Smooth muscle cell (in vitro differentiated cells): ENCODE results near the gene RNF151. TPM values are rescaled to one million over a fixed set of nuclear protein-coding genes. Genes with fewer than 3 reads are reported as not detected.
"Not testable (repeated sequence)": the region's sequence is repeated elsewhere in the genome, so short reads cannot be mapped to it uniquely, and the experiment has no call there.

Experiments
- DNase-seq: peaks from one replicate; lab custom pipeline; 2025; ENCODE audit not compliant: unreplicated experiment; lab: John Stamatoyannopoulos, UW
- H2AFZ ChIP-seq: fragments of 200-600 bp; sonication (generic); 2 replicates; pipeline ENCODE4 v1.6.0; 2016; ENCODE audit warnings: antibody characterized with exemption, low read depth, mild to moderate bottlenecking
- H3F3A ChIP-seq: fragments of 200-600 bp; sonication (generic); 2 replicates; pipeline ENCODE4 v1.6.0; 2017; ENCODE audit warnings: antibody characterized with exemption, low read depth
- H3K27ac ChIP-seq: fragments of 200-600 bp; sonication (generic); 2 replicates; pipeline ENCODE4 v1.5.1; 2016; ENCODE audit warnings: low read depth, mild to moderate bottlenecking
- H3K27me3 ChIP-seq: fragments of 200-600 bp; sonication (generic); 2 replicates; pipeline ENCODE4 v1.6.1; 2016; ENCODE audit warnings: low read depth, mild to moderate bottlenecking
- H3K36me3 ChIP-seq: fragments of 200-600 bp; sonication (generic); 2 replicates; pipeline ENCODE4 v1.5.1; 2016; ENCODE audit warnings: low read depth
- H3K4me1 ChIP-seq: fragments of 200-600 bp; sonication (generic); 2 replicates; pipeline ENCODE4 v1.5.1; 2016; ENCODE audit warnings: low read depth
- H3K4me2 ChIP-seq: fragments of 200-600 bp; sonication (generic); 2 replicates; pipeline ENCODE4 v1.6.0; 2016; ENCODE audit warnings: mild to moderate bottlenecking
- H3K4me3 ChIP-seq: fragments of 200-600 bp; sonication (generic); 2 replicates; pipeline ENCODE4 v1.5.1; 2016; ENCODE audit warnings: mild to moderate bottlenecking
- H3K79me2 ChIP-seq: fragments of 200-600 bp; sonication (generic); 2 replicates; pipeline ENCODE4 v1.6.0; 2016; ENCODE audit warnings: low read depth, mild to moderate bottlenecking
- H3K9ac ChIP-seq: fragments of 200-600 bp; sonication (generic); 2 replicates; pipeline ENCODE4 v1.6.0; 2016; ENCODE audit warnings: low read depth
- H3K9me3 ChIP-seq: fragments of 200-600 bp; sonication (generic); replicated peaks from 2 replicates; pipeline ENCODE4 v1.5.1; 2016; ENCODE audit warnings: low read depth
- H4K20me1 ChIP-seq: fragments of 200-600 bp; sonication (generic); 2 replicates; pipeline ENCODE4 v1.6.0; 2016; ENCODE audit warnings: low read depth
- WGBS: methylation state at CpG from one replicate; pipeline ENCODE4 v1.1.7; 2016; ENCODE audit warnings: low lambda C conversion rate; 5-methylcytosine and 5-hydroxymethylcytosine counted together
- polyA plus RNA-seq: library from polyadenylated mRNA; unstranded; fragments of >200 nt; fragmentation: Nextera tagmentation; extraction: Ambion mirVana; gene quantifications from 2 replicates; pipeline ENCODE4 v1.2.1, GENCODE V29; 2016
- total RNA-seq: library from RNA; depleted of rRNA; stranded (reverse); fragments of >200 nt; gene quantifications from 2 replicates; pipeline ENCODE4 v1.2.3, GENCODE V29; 2014
- TF ChIP-seq, protein P1 (sequence below): fragments of 200-600 bp; sonication (generic); IDR thresholded peaks from 2 replicates; pipeline ENCODE4 v1.5.1; 2017; ENCODE audit warnings: borderline replicate concordance, mild to moderate bottlenecking, antibody characterized with exemption; ENCODE audit not compliant: insufficient read depth, poor library complexity, severe bottlenecking

RNF151 gene
- total and polyA plus RNA-seq, 2 experiments from 2014 or later, result not detected

DNA sequence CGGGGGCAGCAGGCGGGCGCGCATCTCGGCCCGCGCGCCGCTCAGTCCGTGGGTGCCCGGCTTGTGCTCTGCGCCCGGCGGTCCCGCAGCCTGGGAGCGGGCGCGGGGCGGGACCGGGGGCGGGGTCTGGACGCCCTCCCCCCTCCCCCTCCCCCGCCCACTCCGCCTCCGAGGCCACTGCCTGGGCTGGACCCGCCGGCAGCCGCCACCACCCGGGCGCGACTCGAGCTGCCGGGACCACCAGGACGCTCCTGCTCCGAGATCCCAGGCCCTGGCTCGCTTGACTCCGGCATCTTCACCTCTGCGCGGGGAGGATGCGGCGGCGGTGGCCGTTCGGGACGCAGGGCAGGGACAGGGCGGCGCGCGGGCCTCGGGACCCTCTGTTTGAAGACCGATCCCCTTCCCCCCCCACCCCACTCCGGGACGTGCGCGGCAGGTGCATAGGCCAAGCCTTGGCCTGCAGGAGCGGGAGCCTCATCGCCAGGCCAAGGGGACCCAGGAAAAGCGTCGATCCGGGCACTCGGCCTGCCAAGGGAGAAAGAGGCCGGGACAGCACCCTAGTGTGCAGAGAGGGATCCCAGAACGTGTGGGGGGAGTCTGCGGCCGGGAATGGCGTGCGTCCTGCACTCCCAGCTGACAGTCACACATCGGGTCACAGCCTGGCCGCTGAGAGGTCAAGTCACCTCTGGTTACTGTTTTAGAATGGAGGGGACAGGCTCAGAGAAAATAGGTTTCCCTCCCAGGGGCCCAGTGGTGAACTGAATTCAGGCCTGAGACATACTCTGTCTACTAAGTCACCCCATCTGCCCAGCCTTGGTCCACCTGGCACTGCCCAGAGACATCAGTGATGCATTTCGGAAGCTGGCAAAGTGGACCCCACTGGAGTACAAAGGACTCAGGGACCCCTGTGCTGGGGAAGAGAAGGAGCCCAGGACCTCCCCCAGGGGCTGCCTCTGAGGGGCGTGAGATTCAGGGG is 48.0 kb upstream of the RNF151 start, which contains the start of gene HS3ST6:
Gene HS3ST6 (minus strand): TSS at position 65 of the 976 bp plus-strand sequence. CDS start 92 bp downstream, outside the sequence.
- no peak for DNase-seq
- Histone ChIP-seq H3K36me3 (no peaks in the 10 kb centered on the region), H2AFZ (no peak within 1 kb of the TSS), H3K27ac (no peak within 1 kb of the TSS), H3K9me3 (no peaks in the 10 kb centered on the region), H3K4me1 (peaks cover 10% of the 10 kb centered on the region), H3F3A (no peaks in the 10 kb centered on the region), H3K4me2 (peak within 1 kb of the TSS; percentile 67), H3K27me3 (peaks cover 50% of the 10 kb centered on the region), H3K79me2 (no peaks in the 10 kb centered on the region), H3K9ac (no peak within 1 kb of the TSS), H3K4me3 (no peak within 1 kb of the TSS), H4K20me1 (no peaks in the 10 kb centered on the region)
- TF ChIP-seq, protein P1, sequence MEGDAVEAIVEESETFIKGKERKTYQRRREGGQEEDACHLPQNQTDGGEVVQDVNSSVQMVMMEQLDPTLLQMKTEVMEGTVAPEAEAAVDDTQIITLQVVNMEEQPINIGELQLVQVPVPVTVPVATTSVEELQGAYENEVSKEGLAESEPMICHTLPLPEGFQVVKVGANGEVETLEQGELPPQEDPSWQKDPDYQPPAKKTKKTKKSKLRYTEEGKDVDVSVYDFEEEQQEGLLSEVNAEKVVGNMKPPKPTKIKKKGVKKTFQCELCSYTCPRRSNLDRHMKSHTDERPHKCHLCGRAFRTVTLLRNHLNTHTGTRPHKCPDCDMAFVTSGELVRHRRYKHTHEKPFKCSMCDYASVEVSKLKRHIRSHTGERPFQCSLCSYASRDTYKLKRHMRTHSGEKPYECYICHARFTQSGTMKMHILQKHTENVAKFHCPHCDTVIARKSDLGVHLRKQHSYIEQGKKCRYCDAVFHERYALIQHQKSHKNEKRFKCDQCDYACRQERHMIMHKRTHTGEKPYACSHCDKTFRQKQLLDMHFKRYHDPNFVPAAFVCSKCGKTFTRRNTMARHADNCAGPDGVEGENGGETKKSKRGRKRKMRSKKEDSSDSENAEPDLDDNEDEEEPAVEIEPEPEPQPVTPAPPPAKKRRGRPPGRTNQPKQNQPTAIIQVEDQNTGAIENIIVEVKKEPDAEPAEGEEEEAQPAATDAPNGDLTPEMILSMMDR, result no peak
- 28% methylated on average over 34 of the region's 71 CpGs for WGBS

DNA sequence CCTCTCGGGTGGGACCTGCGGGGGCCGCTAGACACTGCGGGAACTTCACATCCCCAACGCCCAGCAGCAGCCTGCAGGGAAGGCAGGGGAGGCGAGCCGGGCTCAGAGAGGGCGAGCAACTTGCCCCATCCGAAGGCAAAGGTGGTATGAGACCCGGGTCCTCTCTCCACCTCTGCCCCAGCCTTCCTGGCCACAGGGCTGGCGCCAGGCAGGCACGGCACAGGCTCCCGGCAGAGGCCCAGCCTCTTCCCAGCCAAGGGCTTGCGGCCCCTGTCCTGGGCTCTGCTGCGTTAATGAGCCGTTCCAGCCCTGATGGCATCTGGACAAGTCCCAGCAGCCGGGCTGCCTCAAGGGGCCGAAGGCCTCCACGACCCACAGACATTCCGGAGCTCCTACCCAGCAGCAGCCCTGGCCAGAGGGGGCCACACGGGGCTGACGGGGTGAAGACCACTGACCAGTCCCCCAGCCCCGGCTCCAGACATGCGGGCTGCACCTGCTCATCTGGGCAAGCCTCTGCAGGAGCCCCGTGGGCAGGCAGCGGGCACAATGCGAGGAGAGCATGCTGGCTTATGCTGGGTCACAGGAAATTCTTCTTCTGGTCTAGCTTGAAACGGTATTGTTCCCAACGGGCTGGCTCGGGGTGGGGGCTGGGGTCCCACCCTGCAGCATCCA is 47.2 kb upstream of the RNF151 start:
- Histone ChIP-seq H3K9ac (no peak overlapping the region), H3K79me2 (no peaks in the 10 kb centered on the region), H3K27ac (no peak overlapping the region), H3K4me3 (no peak overlapping the region), H3K4me1 (peaks cover 14% of the 10 kb centered on the region), H2AFZ (no peak overlapping the region), H3F3A (no peaks in the 10 kb centered on the region), H3K27me3 (peaks cover 50% of the 10 kb centered on the region), H3K9me3 (no peaks in the 10 kb centered on the region), H3K36me3 (no peaks in the 10 kb centered on the region), H4K20me1 (no peaks in the 10 kb centered on the region), H3K4me2 (no peak overlapping the region)
- TF ChIP-seq, protein P1, result no peak
- no peak for DNase-seq
- WGBS, result 64% methylated on average over 27 of the region's 30 CpGs

DNA sequence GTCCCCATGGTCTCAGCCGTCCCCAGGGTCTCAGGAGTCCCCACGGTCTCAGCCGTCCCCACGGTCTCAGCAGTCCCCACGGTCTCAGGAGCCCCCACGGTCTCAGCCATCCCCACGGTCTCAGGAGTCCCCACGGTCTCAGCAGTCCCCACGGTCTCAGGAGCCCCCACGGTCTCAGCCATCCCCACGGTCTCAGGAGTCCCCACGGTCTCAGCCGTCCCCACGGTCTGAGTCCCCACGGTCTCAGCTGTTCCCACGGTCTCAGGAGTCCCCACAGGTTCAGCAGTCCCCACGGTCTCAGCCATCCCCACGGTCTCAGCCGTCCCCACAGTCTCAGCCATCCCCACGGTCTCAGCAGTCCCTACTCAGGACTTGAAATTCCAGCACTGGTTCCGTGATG is 46.5 kb upstream of the RNF151 start:
- not testable (repeated sequence) for H2AFZ ChIP-seq, H3K4me2 ChIP-seq, H3K36me3 ChIP-seq, H3K9ac ChIP-seq, H3F3A ChIP-seq, DNase-seq, H3K27ac ChIP-seq, H4K20me1 ChIP-seq, H3K4me3 ChIP-seq, H3K79me2 ChIP-seq, H3K9me3 ChIP-seq
- WGBS, result 62% methylated on average over 17 of the region's 21 CpGs
- peaks cover 14% of the 10 kb centered on the region for H3K4me1 ChIP-seq
- peaks cover 50% of the 10 kb centered on the region for H3K27me3 ChIP-seq

DNA sequence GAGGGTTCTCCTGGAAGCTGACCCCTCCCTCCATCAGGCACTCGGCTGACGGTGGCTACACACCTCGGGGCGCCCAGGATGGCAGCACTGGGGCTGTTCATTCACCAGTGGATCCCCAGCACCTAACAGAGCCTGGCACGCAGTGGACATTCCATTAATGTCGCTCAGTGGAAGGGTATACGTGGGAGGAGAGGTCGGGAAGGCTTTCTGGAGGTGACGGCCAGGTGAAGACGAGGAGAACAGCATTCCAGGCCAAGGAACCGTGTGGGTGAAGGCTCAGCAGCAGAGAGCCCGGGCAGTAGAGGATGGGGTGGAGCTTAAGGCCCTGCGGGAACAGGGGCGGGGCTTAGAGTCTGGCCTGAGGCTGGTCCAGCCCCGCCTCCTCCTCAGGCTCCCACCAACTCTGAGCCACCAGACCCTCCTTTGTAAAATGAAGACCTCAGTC is 45.9 kb upstream of the RNF151 start:
- no peaks in the 10 kb centered on the region for H3K9me3 ChIP-seq
- H3F3A ChIP-seq, result no peaks in the 10 kb centered on the region
- H3K4me3 ChIP-seq, result no peak overlapping the region
- peaks cover 14% of the 10 kb centered on the region for H3K4me1 ChIP-seq
- WGBS, result 11% methylated on average over 14 of the region's 15 CpGs
- H3K79me2 ChIP-seq, result no peaks in the 10 kb centered on the region
- DNase-seq, result no peak
- TF ChIP-seq, protein P1, result no peak
- H4K20me1 ChIP-seq, result no peaks in the 10 kb centered on the region
- no peak overlapping the region for H2AFZ ChIP-seq
- H3K36me3 ChIP-seq, result no peaks in the 10 kb centered on the region
- H3K9ac ChIP-seq, result no peak overlapping the region
- H3K27me3 ChIP-seq, result peaks cover 50% of the 10 kb centered on the region
- no peak overlapping the region for H3K4me2 ChIP-seq
- no peak overlapping the region for H3K27ac ChIP-seq
